GM12892 (cell line): ENCODE results near the gene SAP30L.

Experiments
- POLR2A ChIP-seq: IDR thresholded peaks from 2 replicates; pipeline ENCODE4 v1.6.1; 2011; ENCODE audit warnings: low read depth, low read length, control low read depth
- POLR2AphosphoS5 ChIP-seq: IDR thresholded peaks from 2 replicates; pipeline ENCODE4 v1.6.1; 2011; ENCODE audit warnings: low read depth, low read length, control low read depth

DNA sequence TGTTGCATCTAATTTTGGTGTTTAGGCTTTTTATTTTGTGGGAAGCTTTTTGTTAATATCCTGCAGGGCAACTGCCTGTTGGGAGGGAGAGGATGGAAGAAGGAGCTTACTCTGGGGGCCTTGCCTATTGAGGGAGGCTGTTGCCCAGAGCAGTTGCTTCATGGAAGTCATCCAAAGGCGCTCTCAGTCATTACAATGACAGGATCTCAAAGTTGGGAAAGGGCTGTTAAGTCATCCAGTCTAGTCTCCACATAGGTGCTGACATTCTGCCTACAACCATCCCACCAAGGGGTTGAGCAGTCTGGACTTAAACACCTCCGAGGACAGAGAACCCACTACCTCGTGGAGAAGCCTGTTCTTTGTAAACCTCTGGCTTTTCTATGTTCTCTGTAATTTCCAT is 13.2 kb downstream of the SAP30L start:
- TF ChIP-seq POLR2A, result no peak
- no peak for TF ChIP-seq POLR2AphosphoS5
